Fibroblast of mammary gland (primary cell): ENCODE measurements around the gene CES5A.
A peak's percentile ranks its signal among the peaks of the same experiment; 100 is the strongest.

ENCODE experiments used
- DNase-seq: peaks from one replicate; pipeline ENCODE4 v3.0.0-alpha.2; 2010; ENCODE audit warnings: low read depth
- H3K4me3 ChIP-seq: 2 replicates; pipeline ENCODE4 v1.5.1; 2011; ENCODE audit warnings: low read depth, mild to moderate bottlenecking, low read length, moderate library complexity; ENCODE audit not compliant: control insufficient read depth
- TF ChIP-seq, protein P1 (sequence below): conservative IDR thresholded peaks from 2 replicates; pipeline ENCODE4 v1.5.1; 2011; ENCODE audit warnings: low read depth, low read length, inconsistent platforms; ENCODE audit not compliant: control insufficient read depth, insufficient read depth

The CES5A gene

DNA sequence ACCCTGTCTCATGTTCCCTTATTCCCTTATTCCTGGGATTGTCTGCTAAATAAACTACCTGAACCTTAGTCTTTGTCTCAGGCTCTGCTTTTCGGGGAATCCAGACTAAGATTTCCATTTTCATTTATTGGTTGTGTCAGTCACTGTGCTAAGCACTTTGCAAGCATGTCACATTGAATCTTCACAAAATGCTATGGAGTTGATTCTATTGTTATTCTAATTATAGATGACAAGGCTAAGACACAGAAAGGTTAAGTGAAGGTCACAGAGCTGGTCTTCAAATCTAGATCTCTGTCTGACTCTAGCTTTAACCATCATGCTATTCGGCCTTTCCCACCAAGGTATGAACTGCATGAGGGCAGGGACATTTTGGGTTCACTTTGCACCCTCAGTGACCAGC is 13.4 kb upstream of the CES5A start:
- DNase-seq = no peak
- H3K4me3 ChIP-seq = no peak overlapping the region
- TF ChIP-seq, protein P1, sequence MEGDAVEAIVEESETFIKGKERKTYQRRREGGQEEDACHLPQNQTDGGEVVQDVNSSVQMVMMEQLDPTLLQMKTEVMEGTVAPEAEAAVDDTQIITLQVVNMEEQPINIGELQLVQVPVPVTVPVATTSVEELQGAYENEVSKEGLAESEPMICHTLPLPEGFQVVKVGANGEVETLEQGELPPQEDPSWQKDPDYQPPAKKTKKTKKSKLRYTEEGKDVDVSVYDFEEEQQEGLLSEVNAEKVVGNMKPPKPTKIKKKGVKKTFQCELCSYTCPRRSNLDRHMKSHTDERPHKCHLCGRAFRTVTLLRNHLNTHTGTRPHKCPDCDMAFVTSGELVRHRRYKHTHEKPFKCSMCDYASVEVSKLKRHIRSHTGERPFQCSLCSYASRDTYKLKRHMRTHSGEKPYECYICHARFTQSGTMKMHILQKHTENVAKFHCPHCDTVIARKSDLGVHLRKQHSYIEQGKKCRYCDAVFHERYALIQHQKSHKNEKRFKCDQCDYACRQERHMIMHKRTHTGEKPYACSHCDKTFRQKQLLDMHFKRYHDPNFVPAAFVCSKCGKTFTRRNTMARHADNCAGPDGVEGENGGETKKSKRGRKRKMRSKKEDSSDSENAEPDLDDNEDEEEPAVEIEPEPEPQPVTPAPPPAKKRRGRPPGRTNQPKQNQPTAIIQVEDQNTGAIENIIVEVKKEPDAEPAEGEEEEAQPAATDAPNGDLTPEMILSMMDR = no peak

DNA sequence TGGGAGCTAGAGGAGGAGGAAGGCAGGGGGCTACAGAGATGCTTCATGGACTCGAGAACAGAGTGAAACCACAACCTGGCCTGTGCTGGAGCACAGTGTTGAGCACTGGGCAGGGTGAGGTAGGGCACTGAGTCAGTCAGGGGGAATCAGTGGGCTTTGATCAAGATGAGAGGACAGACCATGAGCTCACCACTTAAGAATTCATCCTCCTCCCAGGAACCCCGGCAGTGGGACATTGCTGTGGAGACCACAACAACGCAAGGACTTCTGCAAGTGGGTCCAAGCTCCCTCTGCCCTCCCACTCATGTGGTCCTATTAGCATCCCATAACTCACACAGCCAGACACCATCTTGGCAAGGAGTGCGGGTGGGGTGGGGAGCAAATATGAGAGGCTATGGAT is 1.7 kb upstream of the CES5A start:
- TF ChIP-seq, protein P1 = no peak
- peak; percentile 0 for DNase-seq
- no peak overlapping the region for H3K4me3 ChIP-seq

DNA sequence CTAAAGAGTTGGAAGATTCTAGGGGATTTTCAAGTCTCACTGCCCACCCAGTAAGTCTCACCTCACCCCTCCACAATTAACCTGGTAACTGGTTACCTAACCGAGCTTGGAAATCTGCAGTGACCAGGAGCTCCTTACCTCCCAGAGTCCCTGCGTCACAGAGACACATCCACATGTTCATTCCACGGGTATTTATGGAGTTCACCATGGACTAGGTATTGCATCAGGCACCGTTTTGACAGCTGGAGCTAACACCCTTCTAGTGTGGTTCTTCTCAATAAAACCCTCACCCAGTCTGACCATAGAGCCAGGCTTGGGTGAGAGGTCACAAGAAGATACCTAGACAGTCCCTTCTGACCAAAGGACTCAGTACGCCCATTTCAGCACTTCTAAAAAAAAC is 2.1 kb downstream of the CES5A start:
- TF ChIP-seq, protein P1 = no peak
- no peak for DNase-seq
- no peak overlapping the region for H3K4me3 ChIP-seq

DNA sequence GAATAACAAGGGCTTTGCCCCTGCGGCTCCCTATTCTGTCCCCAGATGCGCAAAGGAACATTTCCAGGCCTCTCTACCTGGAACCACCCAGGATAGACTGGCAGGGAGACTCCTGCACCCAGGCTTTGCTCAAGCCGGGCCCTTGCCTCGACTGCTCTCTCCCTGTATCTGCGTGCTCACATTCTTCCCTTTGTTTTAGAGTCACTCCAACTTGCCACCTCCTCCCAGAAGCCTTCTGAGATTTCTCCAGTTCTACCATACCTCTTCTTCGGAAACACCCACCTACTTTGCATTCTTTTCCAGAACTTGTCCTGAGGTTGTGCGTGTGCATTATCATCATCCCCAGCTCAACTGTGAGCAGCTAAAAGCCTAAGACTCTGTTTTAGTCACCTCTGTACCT is 3.0 kb downstream of the CES5A start:
- no peak overlapping the region for H3K4me3 ChIP-seq
- TF ChIP-seq, protein P1 = no peak

DNA sequence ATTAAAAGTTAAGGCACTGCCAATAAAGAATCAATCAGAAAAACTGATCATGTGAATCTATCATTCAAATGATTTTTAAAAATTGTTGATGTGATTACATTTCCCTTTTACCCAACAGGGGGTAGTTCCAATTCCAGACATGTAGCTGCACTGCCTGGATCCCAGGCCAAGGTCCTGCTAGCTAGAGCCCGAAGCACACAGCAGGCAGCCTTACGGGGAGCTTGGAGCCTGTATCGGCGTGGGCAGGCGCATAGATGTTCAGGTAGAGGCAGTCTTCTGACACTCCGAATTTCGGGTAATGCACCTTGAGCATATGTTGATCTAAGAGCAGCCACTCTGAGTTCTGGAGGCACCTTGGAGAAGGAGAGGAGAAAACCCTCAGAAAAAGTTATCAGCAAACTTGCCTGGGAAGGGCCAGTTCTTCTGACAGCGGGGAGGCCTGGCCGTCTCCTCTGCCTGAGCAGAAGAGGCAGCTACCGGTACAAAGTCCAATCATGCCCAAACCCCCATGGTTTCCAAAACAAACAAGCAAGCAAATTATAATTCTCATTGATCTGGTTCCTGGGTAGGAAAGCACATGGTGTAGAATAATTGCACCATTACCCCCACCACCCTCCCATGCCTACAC is 3.6 kb downstream of the CES5A start:
- TF ChIP-seq, protein P1 = no peak
- no peak overlapping the region for H3K4me3 ChIP-seq
- no peak for DNase-seq

More for the DNA sequence above, 3.0 kb downstream of the CES5A start:
- DNase-seq = no peak

DNA sequence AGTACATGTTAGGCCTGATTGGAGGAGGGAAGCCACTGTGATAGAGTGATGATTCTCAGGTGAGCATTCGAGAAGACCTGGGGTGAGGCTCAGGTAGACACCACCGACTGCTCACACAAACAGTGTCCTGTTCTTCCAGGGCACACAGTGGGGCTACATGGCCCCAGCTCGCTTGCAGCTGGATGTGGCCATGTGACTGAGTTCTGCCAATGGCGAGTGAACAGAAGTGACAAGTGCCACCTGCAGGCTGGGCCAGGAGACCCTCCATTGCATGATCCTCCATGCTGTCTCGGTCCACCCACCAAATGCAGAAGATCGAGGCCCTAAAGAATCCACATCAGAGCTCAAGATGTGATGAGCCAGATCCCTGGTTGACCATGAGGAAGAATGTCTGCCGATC is 6.2 kb downstream of the CES5A start:
- no peak for DNase-seq
- TF ChIP-seq, protein P1 = no peak
- H3K4me3 ChIP-seq = no peak overlapping the region

DNA sequence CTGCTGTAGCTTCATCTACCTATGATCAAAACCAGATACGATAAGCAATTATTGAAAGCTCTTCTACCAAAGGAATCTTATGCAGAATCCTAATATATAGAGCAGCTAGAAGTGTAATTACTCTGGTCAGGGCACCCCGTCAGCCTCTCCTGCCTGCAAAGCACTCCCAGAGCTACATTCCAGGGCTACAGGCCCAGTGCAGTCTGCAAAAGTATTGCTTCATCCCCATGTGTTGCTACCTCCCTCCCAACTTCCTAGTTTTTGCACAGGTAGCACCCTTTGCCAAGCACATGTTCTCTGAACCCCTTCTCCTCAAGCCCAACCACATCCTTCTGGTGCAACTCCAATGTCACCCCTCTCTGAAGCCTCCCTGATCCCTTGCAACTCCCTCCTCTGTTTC is 7.0 kb downstream of the CES5A start:
- no peak overlapping the region for H3K4me3 ChIP-seq
- TF ChIP-seq, protein P1 = no peak
- no peak for DNase-seq
